ENCODE results near the gene IL7R. TPM values are rescaled to one million over a fixed set of nuclear protein-coding genes. Genes with fewer than 3 reads are reported as not detected.

IL7R gene
- total RNA-seq, 4 donors from 2014 or later: 2.8 to 6.3 (median 5.7) TPM

GRCh38 chr5:35879096-35879495 lies 22.4 kb downstream of the IL7R start:
- WGBS, 2 donors: 72 to 85% methylated on average over 2 of the region's 2 CpGs
- no peaks in the 10 kb centered on the region for H3K36me3 ChIP-seq
- no peaks in the 10 kb centered on the region for H3K27me3 ChIP-seq
- H3K9me3 ChIP-seq: no peaks in the 10 kb centered on the region
- no peak overlapping the region for H3K27ac ChIP-seq
- no peaks in the 10 kb centered on the region for H3K4me1 ChIP-seq
- TF ChIP-seq POLR2A (IDR thresholded peaks at IDR 0.05) (no peak), EP300 (IDR thresholded peaks at IDR 0.05) (no peak)
- TF ChIP-seq, protein P1, sequence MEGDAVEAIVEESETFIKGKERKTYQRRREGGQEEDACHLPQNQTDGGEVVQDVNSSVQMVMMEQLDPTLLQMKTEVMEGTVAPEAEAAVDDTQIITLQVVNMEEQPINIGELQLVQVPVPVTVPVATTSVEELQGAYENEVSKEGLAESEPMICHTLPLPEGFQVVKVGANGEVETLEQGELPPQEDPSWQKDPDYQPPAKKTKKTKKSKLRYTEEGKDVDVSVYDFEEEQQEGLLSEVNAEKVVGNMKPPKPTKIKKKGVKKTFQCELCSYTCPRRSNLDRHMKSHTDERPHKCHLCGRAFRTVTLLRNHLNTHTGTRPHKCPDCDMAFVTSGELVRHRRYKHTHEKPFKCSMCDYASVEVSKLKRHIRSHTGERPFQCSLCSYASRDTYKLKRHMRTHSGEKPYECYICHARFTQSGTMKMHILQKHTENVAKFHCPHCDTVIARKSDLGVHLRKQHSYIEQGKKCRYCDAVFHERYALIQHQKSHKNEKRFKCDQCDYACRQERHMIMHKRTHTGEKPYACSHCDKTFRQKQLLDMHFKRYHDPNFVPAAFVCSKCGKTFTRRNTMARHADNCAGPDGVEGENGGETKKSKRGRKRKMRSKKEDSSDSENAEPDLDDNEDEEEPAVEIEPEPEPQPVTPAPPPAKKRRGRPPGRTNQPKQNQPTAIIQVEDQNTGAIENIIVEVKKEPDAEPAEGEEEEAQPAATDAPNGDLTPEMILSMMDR (IDR thresholded peaks at IDR 0.05): no peak
- no peak overlapping the region for H3K4me3 ChIP-seq
- DNase-seq (ENCODE audit: low spot score in 2 of 2): no peak

DNA sequence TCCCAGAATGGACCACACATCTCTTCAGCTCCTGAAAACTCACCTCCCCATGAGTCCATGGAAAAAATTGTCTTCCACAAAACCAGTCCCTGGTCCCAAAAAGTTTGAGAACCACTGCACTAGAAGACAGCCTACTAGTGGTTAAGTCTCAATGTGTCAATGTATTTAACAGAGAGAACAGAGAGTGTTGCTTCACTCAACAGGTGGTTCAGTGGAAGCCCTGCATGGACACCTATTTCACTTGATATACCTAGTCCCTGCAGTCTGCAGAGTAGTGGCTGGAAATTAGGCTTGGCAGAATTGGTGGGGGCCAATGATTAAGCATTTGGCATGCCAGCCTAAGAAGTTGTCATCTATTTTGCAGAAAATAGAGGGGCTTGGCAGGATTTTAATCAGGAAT lies 23.0 kb downstream of the IL7R start:
- Histone ChIP-seq H3K9me3 (no peaks in the 10 kb centered on the region), H3K36me3 (no peaks in the 10 kb centered on the region), H3K4me3 (no peak overlapping the region), H3K27me3 (no peaks in the 10 kb centered on the region), H3K27ac (no peak overlapping the region), H3K4me1 (no peaks in the 10 kb centered on the region)
- TF ChIP-seq, protein P1 (IDR thresholded peaks at IDR 0.05): no peak
- TF ChIP-seq POLR2A (IDR thresholded peaks at IDR 0.05) (no peak), EP300 (IDR thresholded peaks at IDR 0.05) (no peak)
- no peak for DNase-seq (ENCODE audit: low spot score in 2 of 2)

- no peaks in the 10 kb centered on the region for H3K9me3 ChIP-seq
- no peaks in the 10 kb centered on the region for H3K36me3 ChIP-seq
- no peak overlapping the region for H3K27ac ChIP-seq
- H3K4me3 ChIP-seq: no peak overlapping the region
- H3K27me3 ChIP-seq: no peaks in the 10 kb centered on the region
- 73 to 91% methylated on average over 1 of the region's 1 CpG for WGBS, 2 donors
- TF ChIP-seq POLR2A (IDR thresholded peaks at IDR 0.05): no peak
- TF ChIP-seq EP300 (IDR thresholded peaks at IDR 0.05): no peak
- TF ChIP-seq, protein P1 (IDR thresholded peaks at IDR 0.05): no peak
- no peak for DNase-seq (ENCODE audit: low spot score in 2 of 2)
- no peaks in the 10 kb centered on the region for H3K4me1 ChIP-seq
Observed at GRCh38 chr5:35880156-35880555, 23.5 kb downstream of the IL7R start.

GRCh38 chr5:35881758-35882157 lies 25.1 kb downstream of the IL7R start:
- no peak overlapping the region for H3K4me3 ChIP-seq
- DNase-seq (ENCODE audit: low spot score in 2 of 2): no peak
- no peaks in the 10 kb centered on the region for H3K4me1 ChIP-seq
- no peaks in the 10 kb centered on the region for H3K9me3 ChIP-seq
- no peaks in the 10 kb centered on the region for H3K27me3 ChIP-seq
- H3K36me3 ChIP-seq: no peaks in the 10 kb centered on the region
- no peak for TF ChIP-seq EP300 (IDR thresholded peaks at IDR 0.05)
- TF ChIP-seq, protein P1 (IDR thresholded peaks at IDR 0.05): no peak
- no peak for TF ChIP-seq POLR2A (IDR thresholded peaks at IDR 0.05)
- H3K27ac ChIP-seq: no peak overlapping the region
- 71 to 79% methylated on average over 2 of the region's 2 CpGs for WGBS, 2 donors

- H3K4me3 ChIP-seq: no peak overlapping the region
- 43 to 61% methylated on average over 1 of the region's 1 CpG for WGBS, 2 donors
- no peaks in the 10 kb centered on the region for H3K36me3 ChIP-seq
- H3K27ac ChIP-seq: no peak overlapping the region
- H3K27me3 ChIP-seq: no peaks in the 10 kb centered on the region
- TF ChIP-seq, protein P1 (IDR thresholded peaks at IDR 0.05): no peak
- no peak for TF ChIP-seq POLR2A (IDR thresholded peaks at IDR 0.05)
- no peaks in the 10 kb centered on the region for H3K9me3 ChIP-seq
- DNase-seq (ENCODE audit: low spot score in 2 of 2): no peak
- H3K4me1 ChIP-seq: no peaks in the 10 kb centered on the region
Observed at GRCh38 chr5:35884191-35884769, 27.6 kb downstream of the IL7R start.
